HG03039 (cell line): ENCODE results near the gene STAP2.
"Not testable (repeated sequence)": the region's sequence is repeated elsewhere in the genome, so short reads cannot be mapped to it uniquely, and the experiment has no call there.

Experiments
- ATAC-seq: cut with Tn5 transposase; IDR thresholded peaks from one replicate; pipeline ENCODE4 v1.9.1; 2021; ENCODE audit warnings: mild to moderate bottlenecking, moderate library complexity; ENCODE audit not compliant: unreplicated experiment

The STAP2 gene

GRCh38 chr19:4278010-4278409 is 60.6 kb downstream of the STAP2 start:
- no peak for ATAC-seq

GRCh38 chr19:4277191-4277696 is 61.4 kb downstream of the STAP2 start:
- ATAC-seq, result no peak

- not testable (repeated sequence) for ATAC-seq
Observed at GRCh38 chr19:4274321-4274686, 64.3 kb downstream of the STAP2 start.
